ENCODE measurements around the gene WNK2.
A peak's percentile ranks its signal among the peaks of the same experiment; 100 is the strongest.
"Not testable (repeated sequence)": the region's sequence is repeated elsewhere in the genome, so short reads cannot be mapped to it uniquely, and the experiment has no call there.

The WNK2 gene

GRCh38 chr9:93343663-93344062, 159.7 kb downstream of the WNK2 start:
- no peak for DNase-seq

GRCh38 chr9:93345643-93346230, 161.8 kb downstream of the WNK2 start:
- no peak for DNase-seq

- DNase-seq: peak in 1 of 2 experiments; percentile 7
Measured at GRCh38 chr9:93346231-93347112, 162.5 kb downstream of the WNK2 start.

- not testable (repeated sequence) for DNase-seq
Measured at GRCh38 chr9:93347371-93347975, 163.5 kb downstream of the WNK2 start.

GRCh38 chr9:93353413-93354310, 169.7 kb downstream of the WNK2 start:
- DNase-seq: not testable (repeated sequence)

GRCh38 chr9:93354451-93354850, 170.5 kb downstream of the WNK2 start:
- DNase-seq: no peak

GRCh38 chr9:93355827-93356226, 171.9 kb downstream of the WNK2 start:
- no peak for DNase-seq

- no peak for DNase-seq
Measured at GRCh38 chr9:93357649-93358048, 173.7 kb downstream of the WNK2 start.

- not testable (repeated sequence) for DNase-seq
Measured at GRCh38 chr9:93359907-93360306, 176.0 kb downstream of the WNK2 start.

GRCh38 chr9:93361995-93362394, 178.1 kb downstream of the WNK2 start:
- DNase-seq: no peak

- no peak for DNase-seq
Measured at GRCh38 chr9:93364734-93365426, 180.9 kb downstream of the WNK2 start.

- DNase-seq: no peak
Measured at GRCh38 chr9:93365427-93366118, 181.6 kb downstream of the WNK2 start.

GRCh38 chr9:93366119-93366447, 182.1 kb downstream of the WNK2 start:
- DNase-seq: no peak

- DNase-seq: not testable (repeated sequence)
Measured at GRCh38 chr9:93366486-93366885, 182.5 kb downstream of the WNK2 start.

GRCh38 chr9:93368437-93368836, 184.5 kb downstream of the WNK2 start:
- DNase-seq: no peak

GRCh38 chr9:93369686-93370085, 185.7 kb downstream of the WNK2 start:
- no peak for DNase-seq
